ENCODE data around the gene CASKIN2. TPM values are rescaled to one million over a fixed set of nuclear protein-coding genes. Genes with fewer than 3 reads are reported as not detected.

Gene CASKIN2
- total RNA-seq, 2 donors from 2014 or later: 0.33 to 0.98 TPM

GRCh38 chr17:75502721-75503329, 12.5 kb downstream of the CASKIN2 start:
- ATAC-seq (no peak), DNase-seq (ENCODE audit: low spot score) (no peak)
- H3K36me3 Mint-ChIP-seq: no peaks in the 10 kb centered on the region
- no peaks in the 10 kb centered on the region for H3K9me3 Mint-ChIP-seq
- no peaks in the 10 kb centered on the region for H3K27me3 Mint-ChIP-seq
- no peak overlapping the region for H3K4me3 Mint-ChIP-seq
- peaks cover 0 to 3% of the 10 kb centered on the region in 2 donors for H3K4me1 Mint-ChIP-seq (ENCODE audit: low read depth in 2 of 2)
- no peak overlapping the region for H3K27ac Mint-ChIP-seq

DNA sequence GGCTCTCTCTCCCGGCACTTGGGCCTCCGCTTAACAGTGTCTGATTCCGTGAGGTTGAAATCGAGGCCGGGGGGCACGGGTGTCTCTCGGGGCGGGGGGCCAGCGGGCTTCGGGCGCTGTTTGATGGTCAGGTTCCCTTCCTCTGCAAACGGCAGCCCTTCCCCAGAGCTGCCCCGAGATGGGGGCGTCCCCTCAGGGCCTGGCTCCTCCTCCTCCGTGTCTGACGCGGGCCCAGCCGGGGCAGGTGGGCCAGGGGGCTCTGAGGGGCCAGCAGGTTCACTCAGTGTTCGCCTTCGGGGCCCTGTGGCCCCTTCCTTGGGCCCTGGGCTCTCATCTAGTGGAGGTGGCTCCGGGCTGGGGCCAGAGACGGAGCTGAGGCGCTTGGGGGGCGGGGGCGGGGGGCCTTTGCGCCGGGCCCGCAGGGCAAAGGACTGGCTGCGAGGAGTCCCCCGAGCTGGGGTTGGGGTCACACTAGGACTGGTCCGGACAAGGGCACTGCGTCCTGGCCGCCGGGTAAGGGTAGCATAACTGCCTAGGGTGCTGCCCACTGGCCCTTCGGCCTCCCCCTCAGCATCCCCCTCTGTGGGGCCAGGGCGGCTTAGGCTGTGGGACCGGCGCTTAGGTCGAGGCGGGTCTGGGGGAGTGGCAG, 13.1 kb downstream of the CASKIN2 start:
- H3K27ac Mint-ChIP-seq: no peak overlapping the region
- no peaks in the 10 kb centered on the region for H3K27me3 Mint-ChIP-seq
- ATAC-seq (no peak), DNase-seq (ENCODE audit: low spot score) (no peak)
- H3K4me1 Mint-ChIP-seq (ENCODE audit: low read depth in 2 of 2): peaks cover 0 to 5% of the 10 kb centered on the region in 2 donors
- no peaks in the 10 kb centered on the region for H3K36me3 Mint-ChIP-seq
- H3K4me3 Mint-ChIP-seq: no peak overlapping the region
- H3K9me3 Mint-ChIP-seq: no peaks in the 10 kb centered on the region

DNA sequence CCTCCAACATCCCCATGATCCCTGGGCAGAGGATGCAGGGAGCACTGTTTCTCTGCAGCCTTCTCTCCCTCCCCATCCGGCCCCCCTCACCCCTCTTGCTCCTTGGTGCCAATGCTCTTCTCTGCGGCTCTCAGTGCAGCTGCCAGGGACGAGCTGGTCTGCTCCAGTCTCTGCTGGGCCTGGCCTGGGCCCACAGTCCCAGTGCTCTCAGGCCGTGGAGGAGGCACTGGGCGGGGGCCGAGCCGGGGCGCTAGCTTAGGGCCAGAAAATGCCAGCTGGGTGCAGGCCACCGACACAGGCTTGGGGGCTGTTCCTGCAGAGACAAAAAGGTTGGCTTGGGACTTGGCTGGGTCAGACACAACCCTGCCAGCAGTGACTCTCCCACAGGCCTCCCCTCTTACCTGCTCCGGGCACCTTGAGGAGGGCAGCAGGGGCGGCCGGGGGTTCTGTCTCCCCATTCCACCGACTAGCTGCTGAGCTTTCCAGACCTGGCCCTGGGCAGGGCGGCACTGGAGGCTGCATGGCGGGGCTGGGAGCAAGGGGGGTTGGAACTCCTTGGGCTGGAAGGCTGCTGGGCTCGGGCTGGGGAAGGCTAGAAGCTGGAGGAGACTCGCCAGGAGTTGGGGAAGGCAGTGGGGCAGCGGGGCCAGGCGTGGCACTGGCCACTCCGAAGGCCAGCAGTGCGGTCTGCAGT, 13.8 kb downstream of the CASKIN2 start:
- peaks cover 0 to 5% of the 10 kb centered on the region in 2 donors for H3K4me1 Mint-ChIP-seq (ENCODE audit: low read depth in 2 of 2)
- H3K27me3 Mint-ChIP-seq: no peaks in the 10 kb centered on the region
- no peaks in the 10 kb centered on the region for H3K36me3 Mint-ChIP-seq
- DNase-seq (ENCODE audit: low spot score) (no peak), ATAC-seq (no peak)
- H3K4me3 Mint-ChIP-seq: no peak overlapping the region
- H3K9me3 Mint-ChIP-seq: no peaks in the 10 kb centered on the region
- no peak overlapping the region for H3K27ac Mint-ChIP-seq

DNA sequence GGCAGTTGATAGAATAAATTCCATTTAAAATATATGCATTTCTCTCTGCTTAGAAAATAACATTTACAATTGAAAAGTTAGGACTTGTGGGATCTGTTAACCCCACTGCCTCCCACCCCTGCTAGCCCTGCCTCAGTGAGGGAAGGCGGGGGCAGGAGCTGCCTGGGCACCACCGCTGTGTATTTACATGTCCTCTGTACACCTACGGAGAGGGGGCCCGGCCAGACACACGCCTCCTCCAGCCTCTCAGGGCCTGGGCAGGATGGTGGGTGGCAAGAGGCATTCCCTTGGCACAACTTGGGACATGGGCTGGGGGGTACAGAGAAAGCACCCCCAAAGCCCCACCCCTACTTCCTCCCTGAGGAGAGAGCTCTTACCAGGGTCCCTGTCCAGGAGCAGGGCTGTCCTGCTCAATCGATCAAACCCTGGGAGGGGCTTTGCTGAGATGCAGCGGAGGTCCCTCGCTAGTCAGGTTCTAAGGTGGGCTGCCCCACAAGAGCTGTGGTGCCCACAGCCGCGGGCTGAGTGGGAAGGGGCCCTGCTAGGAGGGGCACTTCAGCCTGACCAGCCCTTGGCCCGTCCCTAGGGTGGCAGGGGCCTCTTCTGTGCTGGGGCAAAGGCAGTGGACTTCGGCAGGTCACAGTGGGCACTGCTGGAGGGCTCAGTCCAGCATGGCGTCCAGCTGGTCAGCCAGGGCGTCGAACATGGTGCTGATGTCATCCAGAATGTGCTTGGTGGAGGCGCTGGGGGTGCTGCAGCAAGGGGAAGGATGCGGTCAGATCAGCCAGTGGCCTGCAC, 14.7 kb downstream of the CASKIN2 start:
- Mint-ChIP-seq H3K9me3 (no peaks in the 10 kb centered on the region), H3K4me3 (no peak overlapping the region), H3K36me3 (no peaks in the 10 kb centered on the region), H3K27me3 (no peaks in the 10 kb centered on the region), H3K4me1 (ENCODE audit: low read depth in 2 of 2) (peaks cover 0 to 5% of the 10 kb centered on the region in 2 donors), H3K27ac (no peak overlapping the region)
- no peak for DNase-seq (ENCODE audit: low spot score)
- no peak for ATAC-seq

DNA sequence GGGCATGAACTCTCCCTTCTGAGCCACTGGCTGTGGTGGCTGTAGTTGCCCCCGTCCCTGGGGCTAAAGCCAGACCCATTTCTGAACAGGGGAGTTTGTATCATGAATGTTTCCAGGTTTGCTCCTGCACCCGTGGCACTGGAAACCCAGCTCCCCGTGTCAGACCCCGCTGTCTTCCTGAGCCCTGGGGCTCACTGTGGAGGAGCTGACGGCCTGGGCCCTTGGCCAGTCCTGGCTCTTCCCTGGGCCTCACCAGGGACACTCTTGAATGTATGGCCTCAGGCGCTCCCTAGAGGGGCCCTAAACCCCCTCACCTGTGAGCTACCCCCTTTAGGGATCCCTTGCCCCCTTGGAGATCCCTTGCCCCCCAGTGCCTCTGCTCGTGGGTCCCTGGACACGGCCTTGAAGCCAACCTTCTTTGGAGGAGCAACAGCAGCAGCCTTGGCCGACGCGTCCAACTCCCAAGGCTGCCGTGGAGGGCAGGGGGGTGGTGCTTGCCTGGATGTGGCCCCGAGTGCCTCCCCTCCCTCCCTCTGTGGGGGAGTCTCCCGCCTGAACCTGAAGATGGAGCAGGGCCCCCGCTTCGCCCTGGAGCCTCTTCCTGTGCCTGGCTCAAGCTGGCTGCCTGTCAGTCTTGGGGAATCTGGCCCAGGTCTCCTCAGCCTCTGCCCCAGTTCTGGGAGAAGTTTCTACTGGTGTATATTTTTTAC, 15.9 kb downstream of the CASKIN2 start:
- H3K27ac Mint-ChIP-seq: no peak overlapping the region
- no peak for ATAC-seq
- DNase-seq (ENCODE audit: low spot score): no peak
- no peak overlapping the region for H3K4me3 Mint-ChIP-seq
- H3K4me1 Mint-ChIP-seq (ENCODE audit: low read depth in 2 of 2): peaks cover 0 to 5% of the 10 kb centered on the region in 2 donors
- H3K9me3 Mint-ChIP-seq: no peaks in the 10 kb centered on the region
- no peaks in the 10 kb centered on the region for H3K27me3 Mint-ChIP-seq
- H3K36me3 Mint-ChIP-seq: no peaks in the 10 kb centered on the region

- H3K27ac Mint-ChIP-seq: no peak overlapping the region
- DNase-seq (ENCODE audit: low spot score) (no peak), ATAC-seq (no peak)
- H3K4me3 Mint-ChIP-seq: no peak overlapping the region
- no peaks in the 10 kb centered on the region for H3K9me3 Mint-ChIP-seq
- H3K36me3 Mint-ChIP-seq: no peaks in the 10 kb centered on the region
- H3K27me3 Mint-ChIP-seq: no peaks in the 10 kb centered on the region
- H3K4me1 Mint-ChIP-seq (ENCODE audit: low read depth in 2 of 2): peaks cover 0 to 3% of the 10 kb centered on the region in 2 donors
Observed at GRCh38 chr17:75498726-75499213, 16.6 kb downstream of the CASKIN2 start.

GRCh38 chr17:75498039-75498725, 17.2 kb downstream of the CASKIN2 start:
- Mint-ChIP-seq H3K27me3 (no peaks in the 10 kb centered on the region), H3K36me3 (no peaks in the 10 kb centered on the region), H3K4me1 (ENCODE audit: low read depth in 2 of 2) (peaks cover 0 to 3% of the 10 kb centered on the region in 2 donors), H3K4me3 (no peak overlapping the region), H3K9me3 (no peaks in the 10 kb centered on the region), H3K27ac (no peak overlapping the region)
- ATAC-seq: no peak
- DNase-seq (ENCODE audit: low spot score): no peak

DNA sequence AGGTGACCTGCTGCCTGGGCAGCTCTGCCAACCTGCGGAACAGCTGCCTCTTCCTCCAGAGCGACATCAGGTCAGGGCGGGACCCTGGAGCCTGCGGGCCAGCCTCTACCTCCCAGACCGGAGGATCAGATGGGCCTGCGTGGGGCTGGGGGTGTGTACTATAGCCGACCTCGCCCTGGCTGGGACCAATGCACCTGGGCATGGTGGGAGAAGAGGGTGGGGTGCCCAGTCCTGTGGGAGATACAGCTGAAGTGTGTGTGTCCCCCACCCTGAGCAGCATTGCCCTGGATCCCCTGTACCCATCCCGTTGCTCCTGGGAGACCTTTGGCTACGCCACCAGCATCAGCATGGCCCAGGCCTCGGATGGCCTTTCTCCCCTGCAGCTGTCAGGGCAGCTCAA, 19.3 kb downstream of the CASKIN2 start:
- no peak for ATAC-seq
- DNase-seq (ENCODE audit: low spot score): no peak
- Mint-ChIP-seq H3K4me3 (no peak overlapping the region), H3K4me1 (ENCODE audit: low read depth in 2 of 2) (peaks cover 0 to 3% of the 10 kb centered on the region in 2 donors), H3K9me3 (no peaks in the 10 kb centered on the region), H3K27me3 (no peaks in the 10 kb centered on the region), H3K27ac (no peak overlapping the region), H3K36me3 (no peaks in the 10 kb centered on the region)

DNA sequence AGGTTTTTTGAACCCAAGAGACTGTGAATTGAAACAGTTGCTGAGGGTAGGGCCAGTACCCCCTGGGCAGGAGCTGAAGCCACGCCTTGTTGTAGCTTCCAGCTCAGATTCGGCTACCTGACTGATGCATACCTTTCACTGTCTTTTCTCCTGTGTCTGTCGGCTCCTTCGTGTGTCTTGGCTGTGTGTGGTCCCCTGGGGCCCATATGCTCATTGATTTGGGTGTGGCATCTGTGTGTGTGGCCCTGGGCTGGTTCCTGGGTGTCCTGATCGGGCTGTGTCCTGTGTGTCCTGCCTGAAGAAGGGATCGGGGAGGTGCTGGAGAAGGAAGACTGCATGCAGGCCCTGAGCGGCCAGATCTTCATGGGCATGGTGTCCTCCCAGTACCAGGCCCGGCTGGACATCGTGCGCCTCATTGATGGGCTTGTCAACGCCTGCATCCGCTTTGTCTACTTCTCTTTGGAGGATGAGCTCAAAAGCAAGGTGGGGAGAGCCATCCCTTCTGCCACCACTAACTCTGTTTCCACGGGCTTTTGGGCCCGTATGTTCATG, 20.9 kb downstream of the CASKIN2 start:
- Mint-ChIP-seq H3K9me3 (no peaks in the 10 kb centered on the region), H3K27ac (no peak overlapping the region), H3K4me1 (ENCODE audit: low read depth in 2 of 2) (peaks cover 0 to 3% of the 10 kb centered on the region in 2 donors), H3K36me3 (no peaks in the 10 kb centered on the region), H3K4me3 (no peak overlapping the region), H3K27me3 (no peaks in the 10 kb centered on the region)
- DNase-seq (ENCODE audit: low spot score) (no peak), ATAC-seq (no peak)

DNA sequence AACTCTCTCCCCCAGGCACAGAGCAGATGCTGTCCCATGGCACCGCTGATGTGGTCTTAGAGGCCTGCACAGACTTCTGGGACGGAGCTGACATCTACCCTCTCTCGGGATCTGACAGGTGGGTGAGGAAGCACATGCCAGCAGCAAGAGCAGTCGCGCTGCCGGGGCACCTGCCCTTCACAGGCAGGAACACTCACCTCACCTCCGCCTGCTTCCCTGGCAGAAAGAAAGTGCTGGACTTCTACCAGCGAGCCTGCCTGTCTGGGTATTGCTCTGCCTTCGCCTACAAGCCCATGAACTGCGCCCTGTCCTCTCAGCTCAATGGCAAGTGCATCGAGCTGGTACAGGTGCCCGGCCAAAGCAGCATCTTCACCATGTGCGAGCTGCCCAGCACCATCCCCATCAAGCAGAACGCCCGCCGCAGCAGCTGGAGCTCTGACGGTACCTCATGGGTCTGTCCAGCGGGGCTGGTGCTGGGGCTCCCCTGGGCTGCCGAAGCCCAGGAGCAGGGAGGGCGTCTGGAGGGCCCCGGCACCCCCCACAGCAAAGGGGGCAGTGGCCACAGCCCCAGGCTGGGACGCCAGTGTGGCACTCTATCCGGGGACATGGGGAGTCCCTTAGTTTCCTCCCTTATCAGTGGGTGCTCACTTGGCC, 21.7 kb downstream of the CASKIN2 start:
- Mint-ChIP-seq H3K4me3 (no peak overlapping the region), H3K4me1 (ENCODE audit: low read depth in 2 of 2) (peaks cover 0 to 3% of the 10 kb centered on the region in 2 donors), H3K9me3 (no peaks in the 10 kb centered on the region), H3K27me3 (no peaks in the 10 kb centered on the region), H3K27ac (no peak overlapping the region), H3K36me3 (no peaks in the 10 kb centered on the region)
- DNase-seq (ENCODE audit: low spot score) (no peak), ATAC-seq (no peak)

- ATAC-seq (no peak), DNase-seq (ENCODE audit: low spot score) (no peak)
- Mint-ChIP-seq H3K27ac (no peak overlapping the region), H3K9me3 (no peaks in the 10 kb centered on the region), H3K4me1 (ENCODE audit: low read depth in 2 of 2) (peaks cover 2 to 5% of the 10 kb centered on the region in 2 donors), H3K4me3 (no peak overlapping the region), H3K36me3 (no peaks in the 10 kb centered on the region), H3K27me3 (no peaks in the 10 kb centered on the region)
Observed at GRCh38 chr17:75492555-75493168, 22.7 kb downstream of the CASKIN2 start.

GRCh38 chr17:75491680-75492079, 23.7 kb downstream of the CASKIN2 start:
- no peak for ATAC-seq
- no peaks in the 10 kb centered on the region for H3K36me3 Mint-ChIP-seq
- no peak for DNase-seq (ENCODE audit: low spot score)
- H3K27ac Mint-ChIP-seq: peak overlapping the region in 1 of 2 donors; percentile 37
- peaks cover 11% of the 10 kb centered on the region in 2 donors for H3K4me1 Mint-ChIP-seq (ENCODE audit: low read depth in 2 of 2)
- H3K27me3 Mint-ChIP-seq: no peaks in the 10 kb centered on the region
- H3K4me3 Mint-ChIP-seq: no peak overlapping the region
- H3K9me3 Mint-ChIP-seq: peaks cover 3% of the 10 kb centered on the region

Data from natural killer cell treated with Interleukin-12 subunit alpha and Interleukin-12 subunit beta and Interleukin-15 and Interleukin-18, amount 100 ng/mL, for 72 hours (primary cell).